ENCODE results near the gene SCYGR4. TPM values are rescaled to one million over a fixed set of nuclear protein-coding genes. Genes with fewer than 3 reads are reported as not detected.
"Not testable (repeated sequence)": the region's sequence is repeated elsewhere in the genome, so short reads cannot be mapped to it uniquely, and the experiment has no call there.

The SCYGR4 gene
- total and polyA plus RNA-seq, 9 of the 15 experiments (the other 6 are each of a cell fraction or from before 2014, with no cell fraction given) = 0.09 TPM; not detected in 8

DNA sequence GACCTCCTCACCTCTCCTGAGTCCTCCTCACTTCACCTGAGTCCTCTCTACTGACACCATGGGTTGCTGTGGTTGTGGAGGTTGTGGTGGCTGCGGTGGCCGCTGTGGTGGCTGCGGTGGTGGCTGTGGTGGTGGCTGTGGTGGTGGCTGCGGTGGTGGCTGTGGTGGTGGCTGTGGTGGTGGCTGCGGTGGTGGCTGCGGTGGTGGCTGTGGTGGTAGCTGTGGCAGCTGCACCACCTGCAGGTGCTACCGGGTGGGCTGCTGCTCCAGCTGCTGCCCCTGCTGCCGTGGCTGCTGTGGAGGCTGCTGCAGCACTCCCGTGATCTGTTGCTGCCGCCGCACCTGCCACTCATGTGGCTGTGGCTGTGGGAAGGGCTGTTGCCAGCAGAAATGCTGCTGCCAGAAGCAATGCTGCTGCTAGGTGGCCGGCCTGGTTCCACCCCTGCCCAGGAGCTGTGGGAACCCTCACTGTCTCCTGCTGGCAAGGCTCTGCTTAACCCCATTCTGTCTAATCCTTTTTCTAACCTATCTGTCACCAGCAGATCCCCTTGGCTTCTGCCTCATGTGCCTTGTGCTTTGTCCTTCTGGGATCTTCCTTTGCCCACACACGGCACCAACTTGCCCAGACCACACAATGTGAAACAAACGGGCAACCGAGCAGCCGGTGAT lies 18.3 kb upstream of the SCYGR4 start, which contains the start of gene SCYGR2:
Gene SCYGR2, plus strand, starts transcription at position 59 of the 669 bp plus-strand sequence. Its CDS starts 0 bp downstream, at position 59.
- H3K36me3 ChIP-seq (ENCODE audit: control insufficient read depth, insufficient read depth, low read length); H3K79me2 ChIP-seq (ENCODE audit: control insufficient read depth, insufficient read depth, low read length); POLR2A ChIA-PET; H3K4me3 ChIP-seq; H4K20me1 ChIP-seq (replicated peaks; ENCODE audit: control insufficient read depth, insufficient read depth, low read length); H2AFZ ChIP-seq (ENCODE audit: low read depth, low read length); H3K4me2 ChIP-seq (ENCODE audit: insufficient read depth, low read length); CTCF ChIA-PET (ENCODE audit: low intra/inter-chr PET ratio); BruUV-seq (replicated peaks); intact Hi-C loops (cut with micrococcal nuclease); H3K27ac ChIP-seq (ENCODE audit: extremely low read depth, low read depth, low read length); DNase-seq (ENCODE audit: extremely low read depth in 1 of 4, low spot score in 3 of 4); H3K9ac ChIP-seq (ENCODE audit: insufficient read depth in 1 of 2, low read depth in 2 of 2, low read length in 2 of 2); ATAC-seq; in situ Hi-C loops (cut with MboI); H3K9me3 ChIP-seq (replicated peaks; ENCODE audit: control insufficient read depth, insufficient read depth, low read depth, low read length); H3K4me1 ChIP-seq (replicated peaks in 1 of 2; ENCODE audit: control insufficient read depth in 2 of 2, insufficient read depth in 2 of 2, low read length in 2 of 2); FAIRE-seq; H3K9me1 ChIP-seq (ENCODE audit: control insufficient read depth, insufficient read depth, low read length): not testable (repeated sequence)
- TF ChIP-seq, protein P1, sequence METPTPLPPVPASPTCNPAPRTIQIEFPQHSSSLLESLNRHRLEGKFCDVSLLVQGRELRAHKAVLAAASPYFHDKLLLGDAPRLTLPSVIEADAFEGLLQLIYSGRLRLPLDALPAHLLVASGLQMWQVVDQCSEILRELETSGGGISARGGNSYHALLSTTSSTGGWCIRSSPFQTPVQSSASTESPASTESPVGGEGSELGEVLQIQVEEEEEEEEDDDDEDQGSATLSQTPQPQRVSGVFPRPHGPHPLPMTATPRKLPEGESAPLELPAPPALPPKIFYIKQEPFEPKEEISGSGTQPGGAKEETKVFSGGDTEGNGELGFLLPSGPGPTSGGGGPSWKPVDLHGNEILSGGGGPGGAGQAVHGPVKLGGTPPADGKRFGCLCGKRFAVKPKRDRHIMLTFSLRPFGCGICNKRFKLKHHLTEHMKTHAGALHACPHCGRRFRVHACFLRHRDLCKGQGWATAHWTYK (CRISPR knock-in tag; IDR thresholded peaks at IDR 0.05) = peak; percentile 84; the same call in 1 of the 2 replicates
- peak; percentile 94 for TF ChIP-seq ZBTB1 (CRISPR knock-in tag; IDR thresholded peaks at IDR 0.05; ENCODE audit: borderline replicate concordance, low read depth)
- H3K27me3 ChIP-seq (ENCODE audit: control insufficient read depth in 2 of 2, insufficient read depth in 2 of 2, low read length in 2 of 2) = peaks cover 0 to 32% of the 10 kb centered on the region in 2 experiments; a peak in 2 of 5 replicates
- WGBS (ENCODE audit: insufficient coverage, low coverage, missing lambda C conversion rate) = 3% methylated on average over 7 of the region's 16 CpGs

DNA sequence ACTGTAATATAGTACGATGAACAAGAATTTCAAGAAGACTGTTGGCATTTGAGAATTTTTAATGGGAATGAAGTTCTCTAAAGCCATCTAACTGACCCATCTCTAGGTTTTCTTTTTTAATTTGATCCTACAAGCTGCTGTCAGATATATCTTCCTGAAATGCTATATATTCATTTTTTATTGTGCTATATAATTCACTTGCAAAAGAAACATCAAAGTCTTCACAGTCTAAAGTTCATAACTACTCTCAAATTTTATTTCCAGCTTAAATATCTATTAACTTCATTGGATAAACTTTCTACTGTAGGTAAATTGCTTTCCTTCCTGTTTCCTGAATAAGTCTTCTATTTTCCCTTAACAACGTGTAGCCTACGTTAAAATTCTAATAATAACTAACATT lies 14.9 kb upstream of the SCYGR4 start:
- Histone ChIP-seq H3K36me3 (ENCODE audit: control insufficient read depth, insufficient read depth, low read length) (no peaks in the 10 kb centered on the region), H3K4me1 (replicated peaks in 1 of 2; ENCODE audit: control insufficient read depth in 2 of 2, insufficient read depth in 2 of 2, low read length in 2 of 2) (no peaks in the 10 kb centered on the region), H3K79me2 (ENCODE audit: control insufficient read depth, insufficient read depth, low read length) (no peaks in the 10 kb centered on the region), H3K27ac (ENCODE audit: extremely low read depth, low read depth, low read length) (no peak overlapping the region), H3K9ac (ENCODE audit: insufficient read depth in 1 of 2, low read depth in 2 of 2, low read length in 2 of 2) (no peak overlapping the region), H3K27me3 (ENCODE audit: control insufficient read depth in 2 of 2, insufficient read depth in 2 of 2, low read length in 2 of 2) (peaks cover 0 to 22% of the 10 kb centered on the region in 2 experiments; a peak in 2 of 5 replicates), H3K9me3 (replicated peaks; ENCODE audit: control insufficient read depth, insufficient read depth, low read depth, low read length) (no peaks in the 10 kb centered on the region), H4K20me1 (replicated peaks; ENCODE audit: control insufficient read depth, insufficient read depth, low read length) (no peaks in the 10 kb centered on the region), H3K4me2 (ENCODE audit: insufficient read depth, low read length) (peak overlapping the region; percentile 66; the same call in 1 of the 2 replicates), H3K4me3 (no peak overlapping the region), H2AFZ (ENCODE audit: low read depth, low read length) (no peak overlapping the region), H3K9me1 (ENCODE audit: control insufficient read depth, insufficient read depth, low read length) (no peaks in the 10 kb centered on the region)
- ChIA-PET CTCF (ENCODE audit: low intra/inter-chr PET ratio) (no interaction called here), POLR2A (no interaction called here)
- ATAC-seq (no peak), DNase-seq (ENCODE audit: extremely low read depth in 1 of 4, low spot score in 3 of 4) (no peak), FAIRE-seq (no peak)
- 12% methylated on average over 3 of the region's 3 CpGs for WGBS (ENCODE audit: insufficient coverage, low coverage, missing lambda C conversion rate)
- TF ChIP-seq, protein P2, sequence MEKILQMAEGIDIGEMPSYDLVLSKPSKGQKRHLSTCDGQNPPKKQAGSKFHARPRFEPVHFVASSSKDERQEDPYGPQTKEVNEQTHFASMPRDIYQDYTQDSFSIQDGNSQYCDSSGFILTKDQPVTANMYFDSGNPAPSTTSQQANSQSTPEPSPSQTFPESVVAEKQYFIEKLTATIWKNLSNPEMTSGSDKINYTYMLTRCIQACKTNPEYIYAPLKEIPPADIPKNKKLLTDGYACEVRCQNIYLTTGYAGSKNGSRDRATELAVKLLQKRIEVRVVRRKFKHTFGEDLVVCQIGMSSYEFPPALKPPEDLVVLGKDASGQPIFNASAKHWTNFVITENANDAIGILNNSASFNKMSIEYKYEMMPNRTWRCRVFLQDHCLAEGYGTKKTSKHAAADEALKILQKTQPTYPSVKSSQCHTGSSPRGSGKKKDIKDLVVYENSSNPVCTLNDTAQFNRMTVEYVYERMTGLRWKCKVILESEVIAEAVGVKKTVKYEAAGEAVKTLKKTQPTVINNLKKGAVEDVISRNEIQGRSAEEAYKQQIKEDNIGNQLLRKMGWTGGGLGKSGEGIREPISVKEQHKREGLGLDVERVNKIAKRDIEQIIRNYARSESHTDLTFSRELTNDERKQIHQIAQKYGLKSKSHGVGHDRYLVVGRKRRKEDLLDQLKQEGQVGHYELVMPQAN (IDR thresholded peaks at IDR 0.05; ENCODE audit: borderline replicate concordance) = no peak
- no TSS peak for BruUV-seq (replicated peaks)
- intact Hi-C loops (cut with micrococcal nuclease) = no loop called here
- in situ Hi-C loops (cut with MboI) = no loop called here

All from K562 (cell line).